Breast epithelium (tissue), 4 donors: ENCODE measurements around the gene BTF3. TPM values are rescaled to one million over a fixed set of nuclear protein-coding genes. Genes with fewer than 3 reads are reported as not detected.
"Not testable (repeated sequence)": the region's sequence is repeated elsewhere in the genome, so short reads cannot be mapped to it uniquely, and the experiment has no call there.

Experiments used
- DNase-seq, 2 donors: peaks; one replicate each; pipeline ENCODE4 v3.0.0-alpha.2; 2019; ENCODE audit warnings: low spot score in 2 of 2
- H3K27ac ChIP-seq, 2 donors: fragments of 200-600 bp; sonication (generic) in 1 of 2; one replicate each; pipeline ENCODE4 v1.5.1; 2016 to 2019; ENCODE audit warnings: mild to moderate bottlenecking in 1 of 2
- H3K27me3 ChIP-seq, 2 donors: fragments of 200-600 bp; sonication (generic) in 1 of 2; one replicate each; pipeline versions ENCODE4 v1.5.1 to v1.6.0; 2017 to 2019; ENCODE audit warnings: control low read depth in 1 of 2, mild to moderate bottlenecking in 1 of 2
- H3K36me3 ChIP-seq: fragments of 200-600 bp; one replicate; pipeline ENCODE4 v1.5.1; 2019
- H3K4me1 ChIP-seq, 2 donors: fragments of 200-600 bp; sonication (generic); one replicate each; pipeline ENCODE4 v1.5.1; 2016 to 2019; ENCODE audit warnings: control low read depth in 1 of 2
- H3K4me3 ChIP-seq, 3 donors: fragments of 200-600 bp; sonication (generic); 1 replicate in 2 of 3; 2 replicates in 1 of 3; pipeline ENCODE4 v1.5.1; 2016 to 2019; ENCODE audit warnings: mild to moderate bottlenecking in 3 of 3, moderate library complexity in 2 of 3
- H3K9me3 ChIP-seq, 2 donors: fragments of 200-600 bp; sonication (generic) in 1 of 2; one replicate each; pipeline ENCODE4 v1.5.1; 2016 to 2019; ENCODE audit warnings: control low read depth in 1 of 2
- CTCF ChIP-seq, 3 donors: fragments of 450-650 bp; IDR thresholded peaks; one replicate each; pipeline ENCODE4 v1.5.1; 2016 to 2017; ENCODE audit warnings: antibody characterized with exemption in 3 of 3, mild to moderate bottlenecking in 3 of 3, moderate library complexity in 3 of 3
- POLR2A ChIP-seq: fragments of 450-650 bp; IDR thresholded peaks from one replicate; pipeline ENCODE4 v1.6.1; 2016; ENCODE audit warnings: antibody characterized with exemption, mild to moderate bottlenecking, moderate library complexity
- POLR2AphosphoS5 ChIP-seq, 3 donors: sonication (generic); formaldehyde crosslinking; IDR thresholded peaks; one replicate each; pipeline ENCODE4 v1.6.1; 2017; ENCODE audit warnings: antibody characterized with exemption in 3 of 3
- intact Hi-C: fragments of 100-400 bp; cut with DNase I; formaldehyde crosslinking; loops from one replicate; pipeline ENCODE4 v1.15.1; 2023; ENCODE audit warnings: low total_unique reads
- total RNA-seq, 3 donors: library from RNA; depleted of rRNA; stranded (reverse); fragments of >200 nt; gene quantifications; one replicate each; pipeline ENCODE4 v1.1.0, GENCODE V29; 2016

Gene BTF3
- total RNA-seq, 3 donors from 2014 or later: 503 to 575 (median 519) TPM

- DNase-seq: no peak
- Histone ChIP-seq H3K36me3 (no peaks in the 10 kb centered on the region), H3K9me3 (no peaks in the 10 kb centered on the region), H3K4me3 (no peak overlapping the region), H3K27me3 (peaks cover 0 to 3% of the 10 kb centered on the region in 2 donors), H3K4me1 (no peaks in the 10 kb centered on the region), H3K27ac (no peak overlapping the region)
- no peak for TF ChIP-seq POLR2A
- no peak for TF ChIP-seq CTCF (IDR thresholded peaks at IDR 0.05)
- TF ChIP-seq POLR2AphosphoS5 (IDR thresholded peaks at IDR 0.05): no peak
- intact Hi-C loops: no loop called here
These were observed 38.1 kb upstream of the BTF3 start for GRCh38 chr5:73460133-73460532.

- no peak for DNase-seq
- no peak overlapping the region for H3K4me3 ChIP-seq
- H3K4me1 ChIP-seq: no peaks in the 10 kb centered on the region
- no peaks in the 10 kb centered on the region for H3K9me3 ChIP-seq
- H3K36me3 ChIP-seq: no peaks in the 10 kb centered on the region
- H3K27ac ChIP-seq: no peak overlapping the region
- TF ChIP-seq POLR2A (no peak), POLR2AphosphoS5 (IDR thresholded peaks at IDR 0.05) (no peak), CTCF (IDR thresholded peaks at IDR 0.05) (no peak)
- H3K27me3 ChIP-seq: no peaks in the 10 kb centered on the region
- intact Hi-C loops: no loop called here
These were observed 34.1 kb upstream of the BTF3 start for GRCh38 chr5:73464016-73464745.

- H3K4me1 ChIP-seq, H3K27ac ChIP-seq, H3K4me3 ChIP-seq, H3K27me3 ChIP-seq, H3K36me3 ChIP-seq, H3K9me3 ChIP-seq, DNase-seq: not testable (repeated sequence)
- intact Hi-C loops: loop anchor here (5.0 kb wide), 1 partner anchor 431 kb away; no protein-coding TSS in a partner anchor
These were observed 29.6 kb upstream of the BTF3 start for GRCh38 chr5:73468638-73469037.

GRCh38 chr5:73469878-73470277 is 28.4 kb upstream of the BTF3 start:
- intact Hi-C loops: loop anchor here (5.0 kb wide), 1 partner anchor 433 kb away; no protein-coding TSS in a partner anchor
- TF ChIP-seq POLR2A (no peak), POLR2AphosphoS5 (IDR thresholded peaks at IDR 0.05) (no peak), CTCF (IDR thresholded peaks at IDR 0.05) (no peak)
- no peaks in the 10 kb centered on the region for H3K36me3 ChIP-seq
- no peaks in the 10 kb centered on the region for H3K9me3 ChIP-seq
- H3K4me3 ChIP-seq: no peak overlapping the region
- no peaks in the 10 kb centered on the region for H3K27me3 ChIP-seq
- H3K4me1 ChIP-seq: no peaks in the 10 kb centered on the region
- no peak overlapping the region for H3K27ac ChIP-seq
- DNase-seq: no peak

- H3K4me3 ChIP-seq: no peak overlapping the region
- TF ChIP-seq POLR2A (no peak), POLR2AphosphoS5 (IDR thresholded peaks at IDR 0.05) (no peak), CTCF (IDR thresholded peaks at IDR 0.05) (no peak)
- no peaks in the 10 kb centered on the region for H3K4me1 ChIP-seq
- intact Hi-C loops: no loop called here
- no peaks in the 10 kb centered on the region for H3K36me3 ChIP-seq
- no peak overlapping the region for H3K27ac ChIP-seq
- DNase-seq: no peak
- no peaks in the 10 kb centered on the region for H3K27me3 ChIP-seq
- H3K9me3 ChIP-seq: no peaks in the 10 kb centered on the region
These were observed 26.6 kb upstream of the BTF3 start for GRCh38 chr5:73471654-73472053.
